GM18861 (cell line): ENCODE data around the gene JMJD8.

ENCODE experiments used
- ATAC-seq: cut with Tn5 transposase; IDR thresholded peaks from one replicate; pipeline ENCODE4 v1.9.1; 2021; ENCODE audit not compliant: unreplicated experiment

The JMJD8 gene

DNA sequence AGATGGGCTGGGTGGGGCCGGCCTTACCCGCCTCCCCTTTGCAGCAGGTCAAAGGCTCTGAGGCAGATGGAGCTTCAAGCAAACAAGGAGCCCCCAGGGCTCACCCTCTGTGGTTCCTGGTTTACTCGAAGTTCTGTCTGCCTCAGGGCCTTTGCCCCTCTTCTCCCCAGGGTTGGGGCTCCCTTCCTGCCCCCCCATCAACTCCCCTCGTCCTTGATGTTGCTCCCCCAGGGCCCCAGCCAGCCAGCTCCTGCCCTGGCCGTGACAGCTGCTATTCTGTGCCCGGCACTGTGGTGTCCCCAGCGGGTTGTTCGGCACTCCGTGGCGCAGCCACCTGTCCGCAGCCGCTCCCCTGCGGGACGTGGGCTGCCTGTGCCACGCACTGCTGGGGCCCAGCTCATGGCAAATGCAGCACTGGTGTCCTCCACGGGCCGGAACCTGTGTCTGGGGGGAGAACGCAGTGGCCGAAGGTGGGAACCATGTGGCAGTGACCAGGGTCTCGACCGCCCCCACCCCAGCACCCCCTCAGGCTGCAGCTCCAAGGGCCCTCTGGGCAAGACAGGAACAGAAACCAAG is 26.5 kb upstream of the JMJD8 start:
- ATAC-seq, result no peak

DNA sequence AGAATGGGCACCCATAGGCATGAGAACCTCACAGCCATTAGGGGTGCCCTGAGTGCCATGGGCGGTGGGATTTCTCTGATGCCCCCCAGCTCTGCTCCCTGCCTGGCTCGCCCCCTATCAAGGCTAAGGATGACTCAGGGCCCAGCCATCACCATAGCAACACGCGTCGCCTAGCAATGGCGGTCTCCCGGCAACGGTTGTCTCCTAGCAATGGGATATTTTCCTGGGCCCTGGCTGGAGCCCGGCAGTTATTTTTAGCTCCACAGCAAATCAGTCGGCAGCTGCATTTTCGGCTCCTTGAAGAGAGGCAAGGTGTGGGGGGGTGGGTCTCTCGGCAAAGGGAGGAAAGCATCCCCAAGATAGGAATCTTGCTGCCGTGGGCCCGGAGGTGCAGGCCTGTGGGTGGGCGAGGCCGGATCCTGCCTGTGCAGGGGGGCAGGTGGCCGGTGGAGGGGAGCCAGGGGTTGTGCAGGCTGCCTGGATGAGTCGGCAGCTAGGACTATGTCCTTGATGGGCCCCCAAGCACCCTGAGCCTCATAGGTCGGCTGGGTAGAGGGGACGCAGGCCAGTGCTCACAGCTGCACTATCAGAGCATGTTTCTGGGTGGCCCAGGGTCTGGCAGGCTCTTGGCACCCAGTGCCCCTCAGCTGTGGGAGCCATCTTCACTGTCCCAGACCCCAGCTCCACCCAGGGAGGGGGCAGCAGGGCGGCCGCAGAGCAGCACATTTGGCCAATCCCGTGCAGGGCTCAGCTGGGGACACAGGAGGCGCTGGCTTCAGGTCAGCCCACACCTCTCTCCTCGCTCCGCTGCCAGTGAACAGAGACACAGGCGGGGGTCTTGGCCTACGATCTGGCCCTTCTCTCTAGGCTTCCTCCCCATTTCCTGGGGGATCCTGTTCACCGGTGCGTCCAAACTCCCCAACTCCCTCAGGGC is 25.7 kb upstream of the JMJD8 start:
- ATAC-seq, result no peak

DNA sequence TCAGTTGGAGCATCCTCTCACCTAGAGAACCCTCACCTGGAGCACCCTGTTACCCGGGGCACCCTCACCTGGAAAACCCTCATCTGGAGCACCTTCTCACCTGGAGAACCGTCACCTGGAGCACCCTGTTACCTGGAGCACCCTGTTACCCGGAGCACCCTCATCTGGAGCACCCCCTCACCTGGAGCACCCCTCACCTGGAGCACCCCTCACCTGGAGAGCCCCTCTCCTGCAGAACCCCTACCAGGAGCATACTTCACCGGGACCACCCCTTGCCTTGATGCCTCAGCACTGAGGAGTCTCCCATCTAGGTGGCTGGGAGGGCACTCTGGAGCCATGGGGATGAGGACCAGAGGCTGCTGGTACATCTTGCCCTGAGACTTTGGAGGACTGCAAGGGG is 24.8 kb upstream of the JMJD8 start:
- no peak for ATAC-seq

DNA sequence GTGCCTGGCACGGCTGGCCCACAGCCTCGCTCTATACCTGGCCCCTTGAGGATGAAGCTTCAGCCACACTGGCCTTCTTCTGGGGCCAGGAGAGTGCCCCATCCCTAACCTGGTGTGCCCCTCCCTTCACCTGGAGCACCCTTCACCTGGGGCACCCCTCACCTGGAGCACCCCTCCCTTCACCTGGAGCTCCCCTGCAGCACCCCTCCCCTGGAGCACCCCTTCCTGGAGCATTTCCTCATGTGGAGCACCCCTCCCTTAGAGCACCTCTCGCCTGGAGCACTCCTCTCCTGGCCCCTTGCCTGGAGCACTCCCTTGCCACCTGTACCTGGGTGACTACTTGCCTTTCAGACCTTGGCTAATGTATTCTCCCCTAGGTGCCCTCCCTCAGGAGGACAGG is 23.9 kb upstream of the JMJD8 start:
- no peak for ATAC-seq

DNA sequence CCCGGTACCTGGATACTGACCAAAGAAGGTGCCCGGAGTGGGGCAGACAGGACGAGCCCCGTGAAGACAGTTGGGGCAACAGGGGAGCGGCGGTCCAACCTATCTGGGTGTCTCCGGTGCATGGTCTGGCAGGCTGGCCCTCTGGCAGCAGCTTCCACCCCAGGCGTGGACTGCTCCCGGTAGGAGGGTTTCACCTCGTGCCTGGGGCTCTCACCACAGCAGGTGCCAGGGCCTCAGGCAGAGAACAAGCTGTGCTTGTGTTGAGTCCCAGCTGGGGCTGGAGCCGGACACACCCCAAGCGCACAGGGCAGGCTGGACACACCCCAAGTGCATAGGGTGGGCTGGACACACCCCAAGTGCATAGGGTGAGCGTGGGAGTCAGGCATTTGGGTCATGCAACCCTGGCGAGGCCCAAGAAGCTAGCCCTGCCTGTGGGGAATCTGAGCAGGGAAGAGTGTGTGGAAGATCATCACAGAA is 23.0 kb upstream of the JMJD8 start:
- ATAC-seq, result no peak

DNA sequence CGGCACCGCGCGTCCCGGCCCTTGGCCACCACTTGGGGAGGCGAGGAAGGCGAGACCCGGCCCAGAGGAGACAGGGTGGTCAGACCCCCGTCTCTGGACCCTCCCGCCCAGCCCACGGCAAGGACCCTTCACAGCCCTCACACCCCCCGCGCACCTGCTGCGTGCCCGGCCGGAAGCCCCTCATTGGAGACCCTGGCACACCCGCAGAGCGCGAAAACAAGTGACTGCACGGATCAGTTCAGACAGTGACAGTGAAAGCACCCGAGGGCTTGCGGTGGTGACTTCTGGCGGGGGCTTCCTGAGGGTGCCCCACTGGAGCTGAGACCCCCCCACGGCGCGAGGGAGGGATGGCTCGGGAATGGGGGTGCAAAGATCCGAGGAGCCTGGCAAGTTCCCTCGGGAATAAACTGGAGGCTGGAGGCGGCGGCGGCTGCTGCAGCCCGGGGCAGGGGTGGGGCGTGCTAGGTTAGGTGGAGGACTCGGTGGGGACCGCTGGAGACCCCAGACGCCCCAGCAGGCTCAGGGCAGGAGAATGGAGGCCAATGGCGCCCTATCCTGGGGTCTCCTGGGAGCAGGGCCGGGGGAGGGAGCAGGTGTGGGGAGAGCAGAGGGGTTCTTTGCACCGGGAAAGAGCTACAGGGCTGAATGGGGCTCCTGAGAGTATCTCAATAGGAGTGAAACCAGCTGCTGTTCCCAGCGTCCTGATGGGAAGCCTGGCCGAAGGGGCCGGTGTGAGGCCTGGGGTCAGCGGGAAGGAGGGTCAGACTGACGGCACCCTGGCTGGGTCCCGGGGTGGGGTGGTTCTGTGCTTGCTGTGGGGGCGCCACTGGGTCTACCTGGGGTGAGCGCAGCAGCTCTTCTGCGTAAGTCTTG is 22.3 kb upstream of the JMJD8 start:
- no peak for ATAC-seq

DNA sequence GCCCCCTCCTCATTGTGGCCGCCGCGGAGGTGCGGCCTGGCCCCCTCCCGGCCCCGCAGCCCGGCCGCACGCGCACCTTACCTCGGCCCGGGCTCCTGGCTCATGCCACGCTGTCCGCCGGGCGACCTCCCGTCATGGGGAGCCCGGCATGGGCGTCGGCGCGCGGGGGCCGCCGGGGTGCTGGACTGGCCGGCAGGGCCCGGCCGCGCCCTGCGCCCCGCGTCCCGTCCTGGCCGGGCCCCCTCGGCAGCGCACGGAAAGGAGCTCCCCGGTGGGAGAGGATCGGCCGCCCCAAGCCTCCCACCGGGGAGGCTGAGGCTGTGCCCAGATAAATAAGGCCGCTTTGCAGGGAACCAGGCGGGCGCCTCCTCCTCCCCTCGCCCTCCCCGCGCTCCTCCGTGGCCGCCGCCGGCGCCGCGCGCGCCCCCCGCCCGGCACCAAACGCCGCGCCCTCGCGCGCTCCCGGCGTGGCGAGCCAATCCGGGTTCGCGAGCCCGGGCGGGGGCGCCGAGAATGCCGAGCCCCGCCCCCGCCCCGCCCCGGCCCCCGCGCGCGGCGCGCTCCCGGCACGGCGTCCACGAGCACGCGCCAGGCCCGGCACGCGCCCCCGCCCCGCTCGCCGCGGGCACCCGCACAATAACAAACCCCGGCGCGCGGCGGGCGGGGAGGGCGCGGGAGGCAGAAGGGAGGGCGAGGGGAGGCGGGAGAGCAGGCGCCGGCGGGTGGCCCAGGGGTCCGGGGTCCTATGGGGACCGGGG is 21.5 kb upstream of the JMJD8 start, which contains the start of gene FBXL16:
TSS of gene FBXL16 (minus strand) at position 371 of the 758 bp plus-strand sequence. CDS start 8,396 bp downstream, outside the sequence.
- ATAC-seq, result no peak

DNA sequence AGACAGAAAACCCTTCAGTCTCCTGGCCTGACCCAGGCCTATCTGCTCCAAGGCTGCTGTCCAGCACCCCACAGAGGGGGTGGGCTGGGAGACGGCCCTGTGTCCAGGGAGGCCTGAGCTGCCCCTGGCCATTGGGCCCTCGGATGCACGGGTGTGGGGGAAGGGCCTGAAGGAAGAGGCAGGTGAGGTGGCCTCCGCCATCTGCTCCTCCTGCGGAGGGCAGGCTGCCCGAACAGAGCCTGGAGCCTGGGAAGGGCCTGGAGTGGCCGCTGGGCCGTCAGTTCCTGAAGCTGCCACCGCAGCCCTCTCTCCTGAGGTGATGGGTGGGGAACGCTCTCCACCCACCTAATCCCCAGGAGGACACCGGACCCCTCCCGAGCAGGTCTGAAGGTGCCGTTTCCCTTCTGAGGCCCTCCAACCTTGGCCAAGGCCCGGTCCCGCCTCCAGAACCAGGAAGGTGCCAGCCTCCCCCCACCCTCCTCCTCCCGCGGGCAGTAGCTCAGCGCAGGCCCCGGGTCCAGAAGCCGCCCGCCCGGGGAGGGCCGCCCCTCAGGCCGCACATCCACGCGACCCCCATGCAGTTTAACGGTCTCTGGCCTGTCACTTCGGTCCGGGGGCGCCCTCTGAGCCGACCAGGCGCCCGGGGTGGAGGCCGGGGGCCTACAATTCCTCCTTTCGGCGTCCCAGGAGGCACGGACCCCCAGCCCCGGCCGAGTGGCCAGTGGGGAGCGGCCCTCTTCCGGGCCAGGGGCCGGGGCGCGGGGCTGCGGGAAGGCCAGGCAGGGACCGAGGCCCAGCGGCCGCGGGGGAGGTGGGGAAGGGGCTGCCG is 20.6 kb upstream of the JMJD8 start:
- ATAC-seq, result no peak

DNA sequence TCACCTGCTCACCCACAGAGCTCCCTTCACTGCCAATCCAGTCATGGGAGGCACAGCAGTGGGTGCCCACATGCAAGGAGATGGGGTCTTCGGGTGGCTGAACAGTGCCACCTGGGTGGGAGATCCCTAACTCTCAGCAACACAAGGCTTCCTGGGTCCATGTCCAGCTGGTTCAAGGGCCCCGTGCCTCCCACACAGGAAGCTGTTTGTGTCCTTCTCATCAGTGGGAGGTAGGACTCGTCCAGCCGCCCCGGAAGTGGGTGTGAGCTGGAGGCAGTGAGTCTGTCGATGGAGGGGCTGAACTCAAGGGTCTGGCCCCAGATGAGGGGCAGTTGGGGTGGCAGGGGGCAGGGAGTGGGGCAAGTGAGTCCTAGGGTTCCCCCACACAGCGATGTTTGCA is 19.9 kb upstream of the JMJD8 start:
- ATAC-seq, result no peak

DNA sequence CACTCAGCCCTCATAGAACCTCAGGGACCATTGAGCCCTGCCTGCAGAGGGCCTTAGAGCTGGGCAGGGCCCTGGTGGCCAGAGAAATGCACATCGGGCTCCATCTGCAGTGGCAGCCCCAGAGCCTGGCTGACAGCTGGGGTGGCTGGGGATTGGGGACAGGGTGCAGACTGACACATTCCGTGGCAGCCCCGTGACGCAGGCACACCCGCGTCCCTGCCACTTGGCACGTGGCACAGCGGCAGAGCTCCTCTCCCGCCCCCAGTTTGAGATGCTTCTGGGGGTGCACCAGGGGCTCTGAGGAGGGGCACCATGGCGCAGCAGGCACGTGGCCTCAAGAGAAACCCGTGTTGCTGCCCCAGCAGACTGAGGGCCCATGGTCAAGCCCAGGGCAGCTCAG is 19.3 kb upstream of the JMJD8 start:
- no peak for ATAC-seq

DNA sequence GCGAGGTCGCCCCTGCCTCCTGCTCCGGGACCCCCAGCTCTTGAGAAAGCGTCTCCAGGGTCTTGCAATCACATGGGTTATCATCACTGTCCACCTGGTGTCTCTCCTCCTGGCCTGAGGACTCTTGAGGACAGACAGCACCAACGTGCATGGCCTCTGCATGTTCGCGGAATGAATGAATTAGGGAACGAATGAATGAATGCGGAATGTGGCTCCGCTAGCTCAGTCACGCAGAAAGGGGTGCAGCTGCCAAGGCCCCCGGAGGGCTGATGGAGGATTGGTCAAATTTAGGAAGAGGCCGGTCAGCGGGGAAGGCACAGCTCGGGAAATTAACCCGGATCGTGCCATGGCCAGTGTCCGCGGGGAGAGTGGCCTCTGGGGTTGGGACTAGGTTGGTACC is 18.2 kb upstream of the JMJD8 start:
- no peak for ATAC-seq

DNA sequence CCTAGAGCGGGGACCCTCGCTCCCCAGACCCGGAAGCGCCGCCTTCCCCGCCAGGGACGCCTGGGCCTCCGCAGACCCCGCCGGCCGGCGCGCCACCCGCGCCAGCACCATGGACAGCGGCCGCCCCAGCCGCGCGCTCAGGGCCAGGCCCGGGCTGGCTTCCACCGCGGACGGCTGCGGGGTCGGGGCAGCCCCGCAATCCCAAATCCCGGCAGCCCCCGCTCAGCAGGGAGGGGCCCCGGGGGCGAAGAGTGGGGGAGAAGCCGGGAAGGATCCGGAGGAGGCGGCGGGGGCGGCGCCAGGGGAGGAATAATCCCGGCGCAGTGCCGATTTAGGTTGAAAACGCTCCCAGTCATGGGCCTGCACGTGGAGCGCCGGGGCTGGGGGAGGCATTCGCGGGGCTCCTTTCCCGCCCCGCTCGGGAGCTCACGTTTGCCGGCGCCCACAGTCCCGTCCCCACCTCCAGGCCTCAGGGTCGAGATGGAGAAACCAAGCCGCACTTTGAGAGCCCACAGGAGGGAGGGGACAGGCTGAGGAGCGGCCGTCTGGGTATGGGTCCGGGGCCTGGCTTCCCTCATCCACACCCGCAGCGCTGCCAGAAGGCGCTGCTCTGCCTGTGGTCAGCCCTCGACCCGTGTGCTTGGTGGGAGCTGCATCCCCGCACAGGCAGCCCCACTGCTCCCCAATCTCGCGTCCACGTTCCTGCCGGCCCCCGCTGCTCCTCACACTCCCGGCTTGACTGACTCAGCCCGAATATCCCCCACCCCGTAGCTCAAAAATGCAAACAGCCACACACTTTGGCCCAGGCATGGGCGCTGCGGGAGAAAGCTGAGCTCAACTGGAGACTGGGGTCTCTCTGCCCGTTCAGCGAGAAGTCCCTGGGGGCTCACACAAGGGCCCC is 16.8 kb upstream of the JMJD8 start:
- ATAC-seq, result no peak

DNA sequence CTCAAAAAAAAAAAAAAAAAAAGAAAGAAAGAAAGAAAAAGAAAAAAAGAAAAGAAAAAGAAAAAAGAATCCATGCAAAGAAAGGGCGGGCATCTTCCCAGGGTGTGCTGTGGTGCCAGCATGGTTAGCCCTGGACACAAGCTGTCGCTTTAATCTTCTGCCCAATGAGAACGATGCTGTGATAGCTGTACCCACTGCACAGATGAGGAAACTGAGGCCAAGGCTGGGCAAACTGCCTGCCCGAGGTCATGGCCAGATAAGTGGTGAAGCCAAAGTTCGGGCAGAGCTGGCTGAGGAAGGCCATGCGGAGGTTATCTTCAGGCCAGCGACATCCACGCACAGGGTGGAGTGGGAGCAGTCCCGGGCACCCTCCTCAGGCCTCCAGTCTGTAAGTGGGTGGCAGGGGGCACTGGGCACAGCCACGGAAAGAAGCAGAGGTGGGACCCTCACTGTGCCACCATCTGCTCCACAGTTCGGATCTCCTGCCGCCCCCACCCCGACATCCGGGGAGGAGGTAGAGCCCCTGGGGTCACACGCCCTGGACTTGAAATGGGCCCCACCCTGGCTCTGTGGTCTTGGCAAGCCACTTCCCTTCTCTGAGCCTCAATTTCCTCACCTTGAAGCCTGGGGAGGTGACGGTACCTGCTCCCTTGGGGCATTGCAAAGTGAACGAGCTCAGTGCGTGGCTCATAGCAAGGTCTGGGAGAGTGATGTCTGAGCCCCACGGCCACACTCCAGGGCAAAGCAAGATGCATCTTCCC is 15.0 kb upstream of the JMJD8 start:
- no peak for ATAC-seq

DNA sequence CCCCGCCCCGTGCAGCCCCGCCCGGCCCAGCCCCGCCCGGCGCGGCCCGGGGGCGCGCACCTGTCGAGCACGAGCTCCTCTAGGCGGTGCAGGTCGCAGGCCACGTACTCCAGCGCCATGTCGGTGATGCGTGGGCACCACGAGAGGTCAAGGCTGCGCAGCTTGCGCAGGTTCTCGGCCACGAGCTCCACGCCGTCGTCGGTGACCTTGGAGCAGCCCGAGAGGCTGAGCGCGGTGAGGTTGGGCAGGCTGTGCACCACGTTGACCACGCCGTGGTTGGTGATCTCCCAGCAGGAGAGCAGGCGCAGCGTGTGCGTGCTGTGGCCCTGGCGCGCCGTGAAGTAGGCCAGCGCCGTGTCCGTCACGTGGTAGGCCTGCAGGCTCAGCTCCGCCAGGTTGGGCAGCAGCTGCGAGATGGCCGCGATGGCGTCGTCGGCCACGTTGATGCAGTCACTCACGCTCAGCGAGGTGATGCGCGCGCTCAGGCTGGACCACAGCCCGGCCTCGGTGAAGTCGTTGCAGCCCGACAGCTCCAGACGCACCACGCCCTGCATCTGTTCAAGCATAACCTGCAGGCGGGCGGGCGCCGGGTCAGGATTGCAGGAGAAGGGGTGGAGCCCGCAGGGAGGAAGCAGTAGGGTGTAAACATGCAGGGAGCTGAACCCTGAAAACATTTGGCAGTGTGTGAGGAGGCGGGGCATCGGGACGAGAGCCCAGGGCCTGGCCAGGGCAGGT is 11.4 kb upstream of the JMJD8 start:
- ATAC-seq, result no peak

DNA sequence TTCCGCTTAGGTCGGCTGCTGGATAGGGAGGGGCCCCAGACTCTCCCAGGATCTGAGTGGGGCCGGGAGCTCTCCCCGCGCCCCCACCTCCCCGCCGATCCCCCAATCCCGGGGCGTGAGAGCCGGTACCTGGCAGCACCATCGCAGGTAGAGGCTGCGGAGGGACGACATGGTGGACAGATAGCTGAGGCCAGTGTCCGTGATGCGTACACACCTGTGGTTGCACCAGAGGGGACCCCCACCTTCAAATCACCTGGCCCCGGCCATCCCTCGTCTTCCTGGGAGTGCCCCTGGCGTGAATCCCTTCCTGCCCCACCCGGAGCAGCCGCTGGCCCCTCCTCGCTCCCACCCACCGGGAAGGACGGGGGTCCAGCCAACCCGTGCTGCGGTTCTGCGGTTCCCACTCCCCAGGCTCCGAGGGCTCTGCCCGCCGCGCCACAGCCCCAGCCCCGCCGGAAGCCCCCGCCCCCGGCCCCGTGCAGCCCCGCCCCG is 10.8 kb upstream of the JMJD8 start:
- no peak for ATAC-seq

DNA sequence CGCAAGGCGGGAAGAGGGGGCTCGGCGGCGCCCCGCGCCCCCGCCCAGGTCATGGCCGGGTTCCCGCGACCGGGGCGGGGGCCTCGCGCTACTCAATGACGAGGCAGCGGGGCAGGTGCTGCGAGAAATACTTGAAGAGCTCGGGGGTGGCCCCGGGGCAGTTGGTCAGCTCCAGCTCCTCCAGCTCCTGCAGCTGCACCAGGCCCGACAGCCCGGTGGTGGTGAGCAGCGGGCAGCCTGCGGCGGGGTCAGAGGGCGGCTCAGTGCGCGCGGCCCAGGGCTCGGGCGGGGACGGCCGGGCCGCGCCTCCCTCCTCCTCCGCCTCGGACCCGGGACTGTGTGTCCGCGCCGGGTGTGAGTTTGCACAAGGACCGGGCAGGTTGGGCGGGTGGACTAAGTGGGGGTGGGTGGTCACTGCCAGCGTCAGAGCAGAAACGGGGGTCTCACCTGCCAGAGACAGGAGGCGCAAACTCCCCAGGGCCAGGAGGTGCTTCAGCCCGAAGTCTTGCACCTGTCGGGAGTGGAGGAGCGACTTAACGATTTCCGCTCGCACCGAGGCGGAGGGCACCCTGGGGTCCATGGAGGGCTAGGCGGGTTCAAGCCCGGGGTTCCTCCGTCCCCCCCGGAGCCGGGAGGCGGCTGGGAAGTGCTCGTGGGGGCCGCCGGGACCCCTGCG is 10.2 kb upstream of the JMJD8 start:
- no peak for ATAC-seq

DNA sequence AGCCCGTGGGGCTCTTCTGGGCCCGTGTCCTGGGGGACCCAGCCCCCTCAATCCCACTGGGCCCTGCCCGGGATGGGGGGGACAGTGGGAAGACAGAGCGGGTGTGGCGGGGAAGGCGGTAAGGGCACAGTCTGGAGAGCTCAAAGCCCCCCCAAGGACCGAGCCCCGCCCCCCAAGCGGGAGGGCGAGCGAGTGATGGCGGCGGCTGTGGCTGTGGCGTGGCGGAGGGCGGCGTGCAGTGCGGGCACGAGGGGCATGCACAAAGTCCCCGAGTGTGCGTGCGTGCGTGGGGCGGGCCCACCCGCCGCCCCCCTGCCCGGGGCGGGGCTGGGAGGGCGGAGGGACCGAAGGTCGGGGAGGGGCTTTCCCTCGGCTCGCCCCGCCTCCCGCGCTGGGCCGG is 9.6 kb upstream of the JMJD8 start:
- no peak for ATAC-seq
